ENCODE results near the gene PRR5L.
"Not testable (repeated sequence)": the region's sequence is repeated elsewhere in the genome, so short reads cannot be mapped to it uniquely, and the experiment has no call there.

PRR5L gene

DNA sequence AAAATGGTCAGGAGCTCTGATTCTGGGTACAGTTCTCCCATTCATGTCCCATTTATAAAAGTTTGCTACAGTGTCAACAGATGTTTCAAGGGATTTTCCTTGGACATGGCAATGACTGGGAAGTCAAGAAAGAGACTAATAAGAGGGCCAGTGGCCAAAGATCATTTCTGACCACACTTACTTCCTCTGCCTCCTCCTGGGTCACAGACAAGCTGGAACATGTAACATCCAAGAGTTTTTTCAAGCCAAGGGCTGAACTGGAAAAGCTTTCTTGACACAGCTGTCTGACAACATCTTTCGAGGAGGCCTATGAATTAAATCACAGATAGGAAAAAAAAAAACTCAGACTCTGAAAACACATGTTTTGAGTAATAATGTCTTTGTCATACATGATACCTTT lies 15.6 kb upstream of the PRR5L start:
- no peak for DNase-seq (ENCODE audit: low read depth in 2 of 2)

DNA sequence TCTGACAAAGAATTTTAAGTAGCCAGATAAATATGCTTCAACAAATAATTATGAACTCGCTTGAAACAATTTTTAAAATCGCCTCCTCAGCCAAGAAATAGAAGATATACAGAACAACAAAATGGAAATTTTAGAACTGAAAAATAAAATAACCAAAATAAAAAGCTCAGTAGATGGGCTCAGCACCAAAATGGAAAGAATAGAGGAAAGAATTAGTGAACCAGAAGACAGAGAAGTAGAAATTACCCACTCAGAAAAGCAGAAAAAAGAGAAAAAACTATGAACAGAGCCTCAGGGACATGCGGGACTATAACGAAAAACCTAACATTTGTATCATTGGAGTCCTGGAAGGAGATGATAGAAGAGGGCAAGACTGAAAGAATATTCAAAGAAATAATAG lies 14.2 kb upstream of the PRR5L start:
- DNase-seq (ENCODE audit: low read depth in 2 of 2): no peak

DNA sequence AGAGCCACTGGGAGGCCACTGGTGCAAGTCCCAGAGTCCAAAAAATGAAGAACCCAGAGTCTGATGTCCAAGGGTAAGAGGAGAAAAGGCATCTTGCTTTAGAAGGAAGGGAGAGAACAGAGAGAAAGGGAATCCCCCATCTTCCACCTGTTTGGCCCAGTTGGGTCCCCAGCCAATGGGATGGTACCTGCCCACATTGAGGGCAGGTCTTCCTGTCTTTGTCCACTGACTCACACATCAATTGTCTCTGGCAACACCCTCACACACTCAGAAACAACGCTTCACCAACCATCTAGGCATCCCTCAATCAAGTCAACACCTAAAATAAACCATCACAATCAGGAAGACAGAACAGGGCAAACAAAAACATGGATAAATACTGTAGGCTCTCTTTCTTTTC lies 13.2 kb upstream of the PRR5L start:
- no peak for DNase-seq (ENCODE audit: low read depth in 2 of 2)

- DNase-seq (ENCODE audit: low read depth in 2 of 2): no peak
Measured at GRCh38 chr11:36288442-36289225, 7.5 kb upstream of the PRR5L start.

DNA sequence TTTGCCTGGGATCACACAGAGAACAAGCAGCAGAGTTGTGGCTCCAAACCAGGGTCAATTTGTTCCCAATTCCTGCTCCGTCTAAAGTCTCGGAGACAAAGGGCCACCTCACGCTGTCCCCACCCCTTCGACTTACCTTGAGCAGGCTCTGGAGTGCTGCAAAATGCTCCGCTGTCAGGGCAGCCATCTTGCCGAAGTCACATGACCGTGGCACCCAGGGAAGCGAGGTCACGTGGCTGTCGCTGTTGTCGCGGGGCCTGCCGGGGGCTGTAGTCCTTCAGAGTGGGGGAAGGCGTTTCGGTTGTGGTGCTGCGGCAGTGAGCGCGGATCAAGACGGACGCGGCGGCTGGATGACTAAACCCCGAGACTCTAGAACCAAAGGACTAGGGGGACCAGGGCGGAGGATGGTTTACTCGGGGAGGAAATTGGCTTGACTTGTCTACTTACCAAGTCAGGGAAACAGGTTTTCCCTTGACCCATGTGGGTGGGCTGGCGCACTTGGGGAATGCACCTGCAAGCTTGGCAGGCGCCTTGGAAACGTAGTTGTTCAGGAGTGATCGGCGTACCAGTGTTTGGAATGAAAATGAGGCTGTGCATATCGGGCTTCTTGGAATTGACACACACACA lies 6.7 kb upstream of the PRR5L start, which contains the start of gene COMMD9:
COMMD9 (minus strand) TSS at position 199 of the 627 bp plus-strand sequence; CDS start at position 187, 12 bp downstream.
- DNase-seq (ENCODE audit: low read depth in 2 of 2): peak; percentile 87 to 92

DNA sequence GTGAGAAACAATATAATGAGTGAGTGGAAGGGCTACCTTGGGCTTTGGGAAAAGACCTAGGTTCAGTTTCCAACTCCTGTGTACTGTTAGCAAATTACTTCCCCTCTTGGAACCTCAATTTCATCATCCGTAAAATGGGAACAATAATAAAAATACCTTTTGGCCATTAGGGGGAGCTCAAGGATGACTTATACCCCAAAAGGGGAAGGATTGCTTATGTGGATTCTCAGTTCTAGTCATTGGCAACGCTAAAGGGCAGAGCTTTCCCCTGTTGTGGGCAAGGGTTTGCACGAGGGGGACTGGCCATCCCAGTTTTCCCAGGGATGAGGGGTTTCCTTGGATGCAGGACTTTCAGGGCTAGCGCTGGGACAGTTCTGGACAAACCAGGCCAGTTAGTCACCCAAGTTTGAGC lies 3.8 kb upstream of the PRR5L start:
- no peak for DNase-seq (ENCODE audit: low read depth in 2 of 2)

GRCh38 chr11:36296884-36297543 lies 926 bp downstream of the PRR5L start:
- no peak for DNase-seq (ENCODE audit: low read depth in 2 of 2)

GRCh38 chr11:36300650-36301049 lies 4.6 kb downstream of the PRR5L start:
- no peak for DNase-seq (ENCODE audit: low read depth in 2 of 2)

GRCh38 chr11:36304351-36304750 lies 8.3 kb downstream of the PRR5L start:
- DNase-seq (ENCODE audit: low read depth in 2 of 2): no peak

DNA sequence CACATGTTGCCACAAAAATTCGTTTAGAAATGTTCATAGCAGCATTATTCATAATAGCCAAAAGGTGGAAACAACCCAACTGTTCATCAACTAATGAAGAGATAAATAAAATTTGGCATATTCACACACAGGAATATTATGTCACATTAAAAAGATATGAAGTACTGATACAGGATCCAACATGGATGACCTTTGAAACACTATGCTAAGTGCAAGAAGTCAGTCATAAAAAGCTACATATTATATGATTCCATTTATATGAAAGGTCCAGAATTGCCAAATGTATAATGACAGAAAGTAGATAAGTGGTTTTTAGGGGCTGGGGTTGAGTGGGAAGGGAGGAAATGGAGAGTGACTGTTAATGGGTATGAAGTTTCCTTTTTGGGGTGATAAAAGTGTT lies 9.0 kb downstream of the PRR5L start:
- no peak for DNase-seq (ENCODE audit: low read depth in 2 of 2)

DNA sequence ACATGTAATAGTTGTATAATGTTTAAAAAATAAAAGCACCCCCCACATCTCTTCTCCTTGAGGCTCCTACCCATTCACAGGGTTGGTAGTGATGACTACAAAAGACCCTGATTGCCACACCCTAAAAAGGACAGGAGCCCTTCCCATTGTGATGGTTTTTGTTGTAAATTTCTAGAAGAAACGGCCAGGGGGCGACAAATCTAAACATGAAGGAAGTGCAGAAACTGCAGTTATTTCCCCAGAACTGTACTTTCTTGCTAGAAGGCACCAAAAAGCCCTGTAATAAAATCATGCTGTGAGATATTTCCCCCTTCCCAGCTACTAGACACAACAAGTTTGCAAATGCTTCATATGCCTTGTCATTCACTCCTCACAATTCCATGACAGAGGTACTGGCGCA lies 10.8 kb downstream of the PRR5L start:
- peak in 1 of 2 donors; percentile 9 for DNase-seq (ENCODE audit: low read depth in 2 of 2)

DNA sequence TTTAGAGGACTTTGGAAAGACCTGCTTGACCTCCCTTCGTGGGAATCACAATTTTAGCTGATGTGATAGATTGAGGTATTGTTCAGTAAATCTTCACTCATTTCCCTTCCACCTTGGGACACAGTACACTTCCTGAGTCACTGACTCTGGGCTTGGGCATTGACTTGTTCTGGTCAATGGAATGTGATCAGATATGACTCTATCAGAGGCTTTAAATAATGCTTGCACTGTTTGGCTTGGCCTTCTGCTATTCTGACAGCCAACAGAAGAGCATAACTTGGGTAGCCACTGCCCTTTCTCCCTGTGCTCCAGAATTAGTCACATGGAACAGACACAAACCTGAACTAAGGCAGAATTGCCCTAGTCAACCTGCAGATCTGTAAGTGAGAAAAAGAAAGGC lies 12.5 kb downstream of the PRR5L start:
- no peak for DNase-seq (ENCODE audit: low read depth in 2 of 2)

DNA sequence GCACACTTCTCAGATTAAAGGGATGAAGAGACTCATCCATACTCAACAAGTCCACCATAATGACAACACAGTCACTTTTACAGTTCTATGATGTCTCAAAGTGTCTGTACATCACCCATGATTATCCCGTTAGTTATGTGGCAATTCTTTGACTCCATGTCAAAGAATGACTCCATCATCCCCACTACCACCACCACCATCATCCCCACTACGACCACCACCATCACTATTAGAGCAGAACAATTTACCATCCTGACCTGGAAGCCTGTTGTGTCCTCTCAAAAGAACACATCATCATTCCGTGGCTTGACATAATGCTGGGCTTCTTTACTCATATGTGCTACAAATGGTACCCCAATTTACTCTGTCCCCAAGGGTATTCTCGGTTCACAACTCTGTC lies 13.7 kb downstream of the PRR5L start:
- no peak for DNase-seq (ENCODE audit: low read depth in 2 of 2)

DNA sequence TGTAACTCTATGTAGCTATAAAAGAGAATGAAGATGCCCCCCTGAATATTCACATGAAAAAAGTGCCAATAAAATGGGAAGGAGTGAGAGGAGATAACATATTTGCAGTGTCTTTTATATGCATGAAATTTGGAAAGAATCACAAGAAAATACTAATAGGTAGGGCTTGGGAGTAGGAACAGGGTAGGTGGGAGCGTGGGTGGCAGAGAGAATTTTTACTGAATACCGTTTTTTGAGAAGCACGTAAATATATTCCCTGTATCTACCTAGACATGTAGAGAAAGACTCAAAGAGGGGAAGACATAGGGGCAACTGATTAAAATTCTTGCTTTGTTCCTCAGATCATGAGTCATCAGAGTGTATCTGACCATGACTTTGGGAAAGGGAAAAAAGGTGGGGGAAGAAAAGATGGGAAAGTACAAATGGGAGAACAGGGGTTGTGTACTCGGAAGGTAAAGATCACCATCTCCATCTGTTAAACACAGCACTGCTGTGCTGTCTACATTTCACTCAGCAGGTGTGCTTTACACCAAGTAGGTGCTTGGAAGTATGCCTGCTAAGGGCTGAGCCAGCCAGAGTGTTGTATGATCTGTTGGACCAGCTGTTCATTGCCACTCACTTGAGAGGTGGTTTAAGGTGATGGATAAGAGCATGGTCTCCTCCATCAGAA lies 16.0 kb downstream of the PRR5L start:
- DNase-seq (ENCODE audit: low read depth in 2 of 2): no peak

GRCh38 chr11:36312611-36313472 lies 16.8 kb downstream of the PRR5L start:
- no peak for DNase-seq (ENCODE audit: low read depth in 2 of 2)

DNA sequence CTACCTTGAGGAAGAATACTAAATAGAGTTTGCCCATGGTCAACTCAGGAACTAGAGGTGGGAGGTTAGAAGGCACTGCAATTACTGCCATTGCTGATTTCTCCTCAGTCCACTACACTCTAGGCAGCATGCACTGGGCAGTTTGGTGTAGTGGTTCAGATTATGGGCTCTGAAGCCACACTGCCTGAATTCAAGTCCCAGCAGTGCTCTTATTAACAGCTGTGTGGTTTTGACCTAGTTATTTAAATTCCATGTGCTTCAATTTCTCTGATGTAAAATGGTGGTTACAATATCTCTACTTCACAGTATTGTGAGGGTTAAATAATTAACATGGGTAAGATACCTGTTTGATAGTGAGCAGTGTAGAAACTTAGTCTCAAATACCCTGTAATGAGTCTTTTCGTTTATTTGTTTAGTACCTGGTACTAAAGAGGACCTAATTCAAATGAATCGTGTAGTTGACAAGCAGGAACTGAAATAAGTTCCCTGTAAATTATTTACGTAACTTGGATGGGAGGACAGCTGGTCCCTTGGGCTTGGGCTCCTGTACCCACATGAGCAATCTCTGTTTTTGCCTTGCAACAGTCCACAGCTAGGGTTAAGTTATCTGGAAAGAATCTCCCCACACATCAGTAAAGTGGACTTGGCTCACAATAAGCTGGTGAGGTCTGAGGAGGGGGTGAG lies 17.8 kb downstream of the PRR5L start:
- no peak for DNase-seq (ENCODE audit: low read depth in 2 of 2)

GRCh38 chr11:36314434-36314767 lies 18.3 kb downstream of the PRR5L start:
- DNase-seq (ENCODE audit: low read depth in 2 of 2): no peak

DNA sequence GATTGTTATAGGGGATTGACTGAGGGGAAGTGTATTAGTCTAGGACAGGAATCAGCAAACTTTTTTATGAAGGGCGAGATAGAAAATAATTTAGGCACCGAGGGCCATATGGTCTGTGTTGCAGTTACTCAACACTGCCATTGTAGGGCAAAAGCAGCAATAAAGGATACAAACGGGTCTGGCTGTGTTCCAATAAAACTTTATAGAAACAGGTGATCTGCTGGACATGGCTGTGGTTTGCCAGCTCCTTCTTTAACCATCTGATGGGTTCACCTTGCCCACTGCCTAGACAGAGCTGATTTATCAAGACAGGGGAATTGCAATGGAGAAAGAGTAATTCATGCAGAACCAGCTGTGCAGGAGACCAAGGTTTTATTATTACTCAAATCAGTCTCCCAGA lies 20.0 kb downstream of the PRR5L start:
- no peak for DNase-seq (ENCODE audit: low read depth in 2 of 2)

GRCh38 chr11:36317992-36318391 lies 21.9 kb downstream of the PRR5L start:
- no peak for DNase-seq (ENCODE audit: low read depth in 2 of 2)

GRCh38 chr11:36324956-36325355 lies 28.9 kb downstream of the PRR5L start:
- DNase-seq (ENCODE audit: low read depth in 2 of 2): not testable (repeated sequence)

DNA sequence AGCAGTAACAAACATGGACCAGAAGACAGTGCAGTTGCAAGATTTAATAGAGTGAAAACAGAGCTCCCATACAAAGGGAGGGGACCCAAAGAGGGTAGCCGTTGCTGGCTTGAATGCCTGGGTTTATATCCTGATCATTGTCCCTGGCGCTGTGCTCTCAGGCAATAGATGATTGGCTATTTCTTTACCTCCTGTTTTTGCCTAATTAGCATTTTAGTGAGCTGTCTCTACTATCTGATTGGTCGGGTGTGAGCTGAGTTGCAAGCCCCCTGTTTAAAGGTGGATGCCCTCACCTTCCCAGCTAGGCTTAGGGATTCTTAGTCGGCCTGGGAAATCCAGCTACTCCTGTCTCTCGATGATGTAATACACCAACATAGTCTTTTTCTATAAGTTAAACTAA lies 29.3 kb downstream of the PRR5L start:
- not testable (repeated sequence) for DNase-seq (ENCODE audit: low read depth in 2 of 2)
